HG03378 (cell line): ENCODE data around the gene ASCL4.

ENCODE experiments used
- ATAC-seq: cut with Tn5 transposase; IDR thresholded peaks from one replicate; pipeline ENCODE4 v1.9.1; 2021; ENCODE audit warnings: mild to moderate bottlenecking, moderate library complexity; ENCODE audit not compliant: unreplicated experiment

Gene ASCL4

GRCh38 chr12:107778383-107779025 lies 4.0 kb downstream of the ASCL4 start:
- ATAC-seq: no peak

- peak; percentile 77 for ATAC-seq
Observed at GRCh38 chr12:107779077-107779831, 4.8 kb downstream of the ASCL4 start.

- ATAC-seq: no peak
Observed at GRCh38 chr12:107780298-107780697, 5.8 kb downstream of the ASCL4 start.

- no peak for ATAC-seq
Observed at GRCh38 chr12:107782067-107782466, 7.6 kb downstream of the ASCL4 start.

- ATAC-seq: peak; percentile 60
Observed at GRCh38 chr12:107783406-107784376, 9.2 kb downstream of the ASCL4 start.

- no peak for ATAC-seq
Observed at GRCh38 chr12:107788281-107788680, 13.8 kb downstream of the ASCL4 start.

GRCh38 chr12:107788690-107789458 lies 14.4 kb downstream of the ASCL4 start:
- ATAC-seq: no peak

GRCh38 chr12:107791465-107792089 lies 17.1 kb downstream of the ASCL4 start:
- no peak for ATAC-seq

GRCh38 chr12:107794451-107794850 lies 19.9 kb downstream of the ASCL4 start:
- ATAC-seq: no peak

- no peak for ATAC-seq
Observed at GRCh38 chr12:107798580-107798979, 24.1 kb downstream of the ASCL4 start.

- no peak for ATAC-seq
Observed at GRCh38 chr12:107801150-107801549, 26.6 kb downstream of the ASCL4 start.

GRCh38 chr12:107803092-107803491 lies 28.6 kb downstream of the ASCL4 start:
- no peak for ATAC-seq

- ATAC-seq: no peak
Observed at GRCh38 chr12:107805488-107806180, 31.1 kb downstream of the ASCL4 start.

GRCh38 chr12:107807471-107808150 lies 33.1 kb downstream of the ASCL4 start:
- ATAC-seq: no peak

- no peak for ATAC-seq
Observed at GRCh38 chr12:107817250-107817649, 42.7 kb downstream of the ASCL4 start.

- no peak for ATAC-seq
Observed at GRCh38 chr12:107818984-107819383, 44.5 kb downstream of the ASCL4 start.

- ATAC-seq: no peak
Observed at GRCh38 chr12:107822356-107822755, 47.9 kb downstream of the ASCL4 start.
